Sigmoid colon (tissue), 4 donors: ENCODE data around the gene GPC6.

ENCODE experiments used
- EP300 ChIP-seq, 4 donors: sonication (generic); formaldehyde crosslinking; IDR thresholded peaks; one replicate each; pipeline ENCODE4 v1.6.1; 2017; ENCODE audit warnings: antibody characterized with exemption in 4 of 4
- POLR2A ChIP-seq, 2 donors: fragments of 450-650 bp; IDR thresholded peaks; one replicate each; pipeline ENCODE4 v1.6.1; 2016; ENCODE audit warnings: antibody characterized with exemption in 2 of 2, mild to moderate bottlenecking in 2 of 2, moderate library complexity in 2 of 2
- POLR2AphosphoS5 ChIP-seq, 4 donors: sonication (generic); formaldehyde crosslinking; IDR thresholded peaks; one replicate each; pipeline ENCODE4 v1.6.1; 2017; ENCODE audit warnings: antibody characterized with exemption in 4 of 4
- TF ChIP-seq, protein P1 (sequence below), 4 experiments: fragments of 450-650 bp in 3 of 4; fragments of 200-600 bp in 1 of 4; IDR thresholded peaks; one replicate each; pipeline ENCODE4 v1.5.1; 2016 to 2019; ENCODE audit warnings: antibody characterized with exemption in 4 of 4, mild to moderate bottlenecking in 3 of 4, moderate library complexity in 2 of 4

- TF ChIP-seq POLR2A (IDR thresholded peaks at IDR 0.05) (no peak), EP300 (IDR thresholded peaks at IDR 0.05) (no peak), POLR2AphosphoS5 (IDR thresholded peaks at IDR 0.05) (no peak)
- TF ChIP-seq, protein P1, sequence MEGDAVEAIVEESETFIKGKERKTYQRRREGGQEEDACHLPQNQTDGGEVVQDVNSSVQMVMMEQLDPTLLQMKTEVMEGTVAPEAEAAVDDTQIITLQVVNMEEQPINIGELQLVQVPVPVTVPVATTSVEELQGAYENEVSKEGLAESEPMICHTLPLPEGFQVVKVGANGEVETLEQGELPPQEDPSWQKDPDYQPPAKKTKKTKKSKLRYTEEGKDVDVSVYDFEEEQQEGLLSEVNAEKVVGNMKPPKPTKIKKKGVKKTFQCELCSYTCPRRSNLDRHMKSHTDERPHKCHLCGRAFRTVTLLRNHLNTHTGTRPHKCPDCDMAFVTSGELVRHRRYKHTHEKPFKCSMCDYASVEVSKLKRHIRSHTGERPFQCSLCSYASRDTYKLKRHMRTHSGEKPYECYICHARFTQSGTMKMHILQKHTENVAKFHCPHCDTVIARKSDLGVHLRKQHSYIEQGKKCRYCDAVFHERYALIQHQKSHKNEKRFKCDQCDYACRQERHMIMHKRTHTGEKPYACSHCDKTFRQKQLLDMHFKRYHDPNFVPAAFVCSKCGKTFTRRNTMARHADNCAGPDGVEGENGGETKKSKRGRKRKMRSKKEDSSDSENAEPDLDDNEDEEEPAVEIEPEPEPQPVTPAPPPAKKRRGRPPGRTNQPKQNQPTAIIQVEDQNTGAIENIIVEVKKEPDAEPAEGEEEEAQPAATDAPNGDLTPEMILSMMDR (IDR thresholded peaks at IDR 0.05), result no peak
Measured at GRCh38 chr13:94073007-94073744, 846.6 kb downstream of the GPC6 start.
